Thyroid gland (tissue), 4 donors: ENCODE data around the gene WLS.

ENCODE experiments used
- CTCF ChIP-seq, 6 experiments: fragments of 200-600 bp in 3 of 6; fragments of 450-650 bp in 3 of 6; sonication (generic) in 3 of 6; IDR thresholded peaks; one replicate each; pipeline ENCODE4 v1.5.1; 2016 to 2019; ENCODE audit warnings: antibody characterized with exemption in 6 of 6, mild to moderate bottlenecking in 2 of 6, inconsistent platforms in 1 of 6, moderate library complexity in 1 of 6
- POLR2A ChIP-seq, 2 donors: fragments of 450-650 bp; IDR thresholded peaks; one replicate each; pipeline ENCODE4 v1.6.1; 2017; ENCODE audit warnings: antibody characterized with exemption in 2 of 2, mild to moderate bottlenecking in 2 of 2, moderate library complexity in 1 of 2

- TF ChIP-seq CTCF (IDR thresholded peaks at IDR 0.05) (no peak), POLR2A (IDR thresholded peaks at IDR 0.05) (no peak)
These were observed 10.3 kb downstream of the WLS start for GRCh38 chr1:68221980-68222373.
